Astrocyte of the spinal cord (primary cell): ENCODE results near the gene NOLC1.

Experiments used
- DNase-seq: peaks from one replicate; pipeline ENCODE4 v3.0.0; 2011; ENCODE audit warnings: low read depth, low spot score
- H3K4me3 ChIP-seq: 2 replicates; pipeline ENCODE4 v1.5.1; 2011; ENCODE audit warnings: low read depth, mild to moderate bottlenecking, low read length, moderate library complexity
- CTCF ChIP-seq: IDR thresholded peaks from 2 replicates; pipeline ENCODE4 v1.5.1; 2012; ENCODE audit warnings: low read depth, mild to moderate bottlenecking, low read length, inconsistent platforms
- in situ Hi-C: cut with HindIII; loops from 2 replicates; pipeline ENCODE4 v1.10.0; 2017; ENCODE audit warnings: low sequenced_read_pairs

Gene NOLC1

GRCh38 chr10:102208311-102209035 lies 56.3 kb downstream of the NOLC1 start:
- in situ Hi-C loops: no loop called here
- no peak for DNase-seq
- H3K4me3 ChIP-seq: no peak overlapping the region
- no peak for TF ChIP-seq CTCF

- no peak for DNase-seq
- in situ Hi-C loops: no loop called here
Observed at GRCh38 chr10:102211615-102212299, 59.6 kb downstream of the NOLC1 start.

More at GRCh38 chr10:102211615-102212299, 59.6 kb downstream of the NOLC1 start:
- H3K4me3 ChIP-seq: no peak overlapping the region
- TF ChIP-seq CTCF: no peak
